HG03175 (cell line): ENCODE results near the gene TMBIM4.
"Not testable (repeated sequence)": the region's sequence is repeated elsewhere in the genome, so short reads cannot be mapped to it uniquely, and the experiment has no call there.

Experiments
- ATAC-seq: cut with Tn5 transposase; IDR thresholded peaks from one replicate; pipeline ENCODE4 v1.9.1; 2021; ENCODE audit warnings: mild to moderate bottlenecking, moderate library complexity; ENCODE audit not compliant: unreplicated experiment

The TMBIM4 gene, protein sequence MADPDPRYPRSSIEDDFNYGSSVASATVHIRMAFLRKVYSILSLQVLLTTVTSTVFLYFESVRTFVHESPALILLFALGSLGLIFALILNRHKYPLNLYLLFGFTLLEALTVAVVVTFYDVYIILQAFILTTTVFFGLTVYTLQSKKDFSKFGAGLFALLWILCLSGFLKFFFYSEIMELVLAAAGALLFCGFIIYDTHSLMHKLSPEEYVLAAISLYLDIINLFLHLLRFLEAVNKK

DNA sequence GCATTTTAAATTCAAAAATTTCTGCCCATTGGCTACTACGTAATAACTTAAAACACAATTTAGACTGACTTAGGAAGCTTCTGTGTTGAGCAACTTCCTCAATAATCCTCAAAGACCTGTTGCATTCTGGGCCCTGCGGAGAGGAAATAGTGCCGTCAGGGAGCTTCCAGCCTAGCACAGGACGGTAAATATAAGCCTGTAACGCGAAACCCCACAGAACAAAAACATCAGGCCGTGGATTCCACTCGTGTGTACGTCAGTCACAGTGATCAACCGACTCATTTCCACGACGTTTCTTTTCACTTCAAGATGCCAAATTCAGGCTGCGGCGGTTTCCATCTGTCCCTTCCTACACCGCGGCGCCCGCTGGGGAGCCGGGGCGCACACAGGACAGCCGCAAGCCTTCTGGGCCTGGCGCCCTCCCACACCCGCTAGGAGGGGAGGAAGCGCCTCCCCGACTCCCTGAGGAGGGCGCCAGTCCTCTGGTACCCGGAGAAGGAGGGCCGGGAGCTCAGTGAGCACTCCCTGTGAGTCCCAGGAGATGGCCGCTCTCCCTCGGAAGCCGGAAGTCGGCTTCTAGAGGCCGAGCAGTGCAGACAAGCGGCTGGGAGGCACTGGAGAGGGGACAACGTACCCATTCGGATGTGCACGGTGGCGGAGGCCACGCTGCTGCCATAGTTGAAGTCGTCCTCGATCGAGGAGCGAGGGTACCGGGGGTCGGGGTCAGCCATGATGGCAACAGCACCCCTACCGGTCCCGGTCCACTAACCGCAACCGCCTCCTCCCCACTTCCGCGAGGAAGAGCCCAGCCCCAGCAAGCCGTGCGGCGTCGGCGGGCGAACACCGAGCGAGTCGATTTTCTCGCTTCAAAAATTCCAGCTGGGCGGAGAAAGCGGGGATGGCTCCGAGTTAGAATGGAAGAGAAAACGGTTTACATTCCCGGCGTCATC is at the start of gene TMBIM4:
Gene TMBIM4, minus strand, starts transcription at position 776 of the 950 bp plus-strand sequence. Its CDS starts 45 bp downstream, at position 731.
- ATAC-seq = peak; percentile 80

DNA sequence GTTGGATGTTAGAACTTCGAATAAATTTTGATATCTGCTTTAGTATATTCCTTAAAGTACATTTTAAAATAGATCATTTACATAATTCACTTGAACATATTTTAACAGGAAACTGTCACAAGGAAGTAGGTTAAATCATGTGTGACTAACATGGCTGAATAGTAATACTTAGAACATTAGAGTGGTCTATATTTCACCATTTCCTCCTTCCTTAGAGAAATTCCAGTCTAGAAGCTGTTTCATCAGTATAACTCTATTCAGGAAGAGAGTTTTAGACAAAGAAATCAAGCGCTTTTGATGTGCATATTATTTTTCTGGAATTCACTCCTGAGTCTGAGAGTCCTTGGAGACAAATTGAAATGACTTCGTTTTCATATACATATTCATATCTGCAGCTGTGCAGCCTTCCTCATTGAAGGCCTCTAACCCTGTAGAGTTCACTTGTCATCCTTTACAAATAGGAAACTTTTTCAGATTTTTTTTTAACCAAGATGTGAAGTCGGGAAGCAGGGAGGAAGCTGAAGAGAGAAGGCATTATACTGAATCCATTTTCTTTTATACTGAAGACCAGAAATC is 47.6 kb upstream of the TMBIM4 start:
- ATAC-seq = no peak

DNA sequence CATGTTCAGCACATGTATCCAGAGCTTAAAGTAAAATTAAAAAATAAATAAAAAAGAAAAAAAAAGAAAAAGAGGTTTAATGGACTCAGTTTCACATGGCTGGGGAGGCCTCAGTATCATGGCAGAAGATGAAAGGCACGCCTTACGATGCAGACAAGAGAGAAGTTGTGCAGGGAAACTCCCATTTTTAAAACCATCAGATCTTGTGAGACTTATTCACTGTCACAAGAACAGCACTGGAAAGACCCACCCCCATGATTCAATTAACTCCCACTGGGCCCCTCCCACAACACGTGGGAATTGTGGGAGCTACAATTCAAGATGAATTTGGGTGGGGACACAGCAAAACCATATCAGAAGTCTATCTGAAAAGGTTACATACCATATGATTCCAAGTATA is 43.2 kb upstream of the TMBIM4 start:
- ATAC-seq = not testable (repeated sequence)

DNA sequence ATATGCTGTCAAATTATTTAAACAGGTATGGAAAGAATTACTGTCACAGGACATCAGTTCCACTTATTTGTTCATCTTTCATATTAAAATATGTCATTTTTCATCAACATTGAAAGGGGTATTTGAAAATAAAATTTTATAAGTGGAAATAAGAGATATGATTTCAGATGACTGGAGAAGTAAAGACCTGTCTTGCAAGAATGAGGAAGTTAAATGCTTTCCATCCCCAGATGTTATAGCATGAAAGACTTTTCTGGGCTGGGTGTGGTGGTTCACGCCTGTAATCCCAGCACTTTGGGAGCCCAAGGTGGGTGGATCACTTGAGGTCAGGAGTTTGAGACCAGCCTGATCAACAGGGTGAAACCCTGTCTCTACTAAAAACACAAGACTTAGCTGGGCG is 41.8 kb upstream of the TMBIM4 start:
- not testable (repeated sequence) for ATAC-seq

DNA sequence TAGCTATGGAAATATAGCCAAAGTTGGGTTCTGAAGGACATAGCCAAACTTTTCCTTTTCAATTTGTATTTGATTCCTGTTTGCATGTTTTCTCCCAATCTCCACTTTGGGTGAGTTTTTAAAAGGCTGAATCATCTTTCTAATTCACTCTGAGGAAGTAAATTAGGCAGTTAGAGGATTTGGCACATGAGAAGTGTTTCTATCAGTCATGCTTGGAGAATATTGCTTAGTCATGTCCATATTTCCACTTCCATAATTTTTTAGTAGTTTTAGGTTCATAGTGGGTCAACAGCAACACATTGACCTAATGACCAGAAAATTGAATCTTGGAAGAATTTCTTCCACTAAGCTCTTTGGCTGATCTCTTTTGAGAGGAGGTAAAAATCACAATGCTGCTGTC is 41.0 kb upstream of the TMBIM4 start:
- ATAC-seq = no peak

DNA sequence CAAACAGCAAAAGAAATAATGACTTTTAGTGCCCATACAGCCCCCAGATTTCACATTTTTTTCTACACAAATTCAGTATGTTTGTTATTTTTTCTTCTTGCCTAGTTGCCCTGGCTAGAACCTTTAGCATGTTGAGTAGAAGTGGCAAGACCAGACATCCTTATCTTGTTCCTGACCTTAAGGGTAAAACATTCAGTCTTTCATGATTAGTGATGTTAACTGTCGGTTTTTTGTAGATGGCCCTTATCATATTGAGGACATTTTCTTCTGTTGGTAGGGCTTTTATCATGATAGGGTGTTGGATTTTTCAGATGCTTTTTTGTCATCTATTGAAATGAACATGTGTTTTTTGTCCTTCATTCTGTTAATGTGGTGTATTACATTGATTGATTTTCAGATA is 36.3 kb upstream of the TMBIM4 start:
- ATAC-seq = no peak

DNA sequence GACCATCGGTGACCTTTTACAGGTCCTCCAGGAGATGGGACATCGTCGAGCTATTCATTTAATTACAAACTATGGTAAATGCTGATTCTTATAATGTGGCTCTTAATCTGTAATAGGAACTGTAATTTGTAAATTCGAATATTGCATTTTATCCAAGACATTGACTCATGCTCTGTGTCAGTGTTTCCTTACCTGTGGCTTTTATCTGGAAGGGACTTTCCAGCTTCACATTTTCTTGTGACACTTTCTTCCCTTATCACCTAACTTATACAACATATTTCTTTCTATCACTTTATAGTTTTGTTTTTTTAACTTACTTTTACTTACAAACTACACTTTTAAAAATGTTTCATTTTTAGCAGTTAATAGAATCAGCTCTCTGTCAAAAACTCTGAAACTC is 34.0 kb upstream of the TMBIM4 start:
- ATAC-seq = no peak

DNA sequence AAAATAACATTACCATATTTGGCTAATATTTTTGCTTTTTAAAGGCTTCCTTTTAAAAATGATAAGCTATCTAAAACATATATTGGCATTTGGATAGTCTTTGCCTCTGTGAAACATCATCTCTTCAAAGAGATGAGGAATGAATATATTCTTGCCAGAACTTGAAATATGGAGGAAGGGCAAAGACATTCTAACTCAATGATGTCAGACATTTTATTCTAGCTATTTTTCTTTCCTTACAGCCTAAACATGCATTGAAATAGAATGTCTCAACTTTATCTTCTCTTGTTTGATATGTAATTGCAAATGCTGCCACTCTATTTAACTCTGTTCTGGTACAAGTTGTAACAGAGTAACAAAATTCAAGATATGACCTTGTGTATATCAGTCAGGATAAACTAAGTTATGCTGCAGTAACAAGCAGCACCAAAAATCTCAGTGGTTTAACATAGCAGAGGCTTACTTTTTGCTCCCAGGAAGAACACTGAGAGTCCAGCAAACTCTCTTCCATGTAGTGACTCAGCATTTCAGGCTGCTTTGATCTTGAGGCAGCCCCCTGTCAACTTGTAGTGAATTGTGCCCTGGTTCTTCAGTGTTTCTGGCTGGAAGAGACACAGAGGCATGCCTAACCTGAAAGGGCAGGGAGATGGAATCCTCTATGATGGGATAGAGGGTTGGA is 30.2 kb upstream of the TMBIM4 start:
- no peak for ATAC-seq

DNA sequence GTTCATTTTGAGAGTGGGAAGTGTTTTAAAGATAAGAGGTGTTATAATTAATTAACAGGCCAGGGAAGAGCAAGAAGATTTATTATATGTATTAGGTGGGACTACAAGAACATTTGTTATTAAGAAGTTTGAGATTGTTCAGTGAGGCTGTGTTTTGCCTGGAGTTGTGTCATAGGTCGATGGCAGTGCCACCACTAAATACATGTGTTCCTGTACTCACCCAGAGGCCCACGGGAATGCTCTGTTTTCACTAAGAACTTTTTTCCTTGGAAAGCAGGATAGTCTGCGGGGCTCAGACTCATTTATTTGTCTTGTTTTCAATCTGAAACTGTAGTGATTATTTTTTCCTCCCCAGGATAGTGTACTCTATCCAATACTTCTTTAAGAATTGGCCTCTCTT is 29.3 kb upstream of the TMBIM4 start:
- ATAC-seq = no peak

DNA sequence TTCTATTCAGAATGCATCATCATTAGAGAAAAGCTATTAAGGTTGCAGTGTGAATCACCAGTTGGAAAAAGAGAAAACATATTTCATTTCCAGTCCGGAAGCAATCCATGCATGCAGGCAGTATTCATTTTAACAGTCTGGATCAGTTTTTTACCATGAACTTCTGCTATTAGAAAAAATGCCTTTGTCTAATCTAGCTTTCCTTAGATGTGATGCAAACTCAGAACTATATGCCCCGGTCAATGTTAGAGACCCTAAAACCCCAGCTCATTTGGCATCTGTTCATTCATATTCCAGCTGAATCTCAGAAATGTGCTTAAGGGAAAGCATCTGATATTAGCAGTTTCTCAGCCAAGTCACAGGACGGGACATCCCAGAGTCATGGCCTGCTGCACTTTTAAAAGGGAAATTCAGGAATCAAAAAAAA is 27.7 kb upstream of the TMBIM4 start:
- ATAC-seq = no peak

DNA sequence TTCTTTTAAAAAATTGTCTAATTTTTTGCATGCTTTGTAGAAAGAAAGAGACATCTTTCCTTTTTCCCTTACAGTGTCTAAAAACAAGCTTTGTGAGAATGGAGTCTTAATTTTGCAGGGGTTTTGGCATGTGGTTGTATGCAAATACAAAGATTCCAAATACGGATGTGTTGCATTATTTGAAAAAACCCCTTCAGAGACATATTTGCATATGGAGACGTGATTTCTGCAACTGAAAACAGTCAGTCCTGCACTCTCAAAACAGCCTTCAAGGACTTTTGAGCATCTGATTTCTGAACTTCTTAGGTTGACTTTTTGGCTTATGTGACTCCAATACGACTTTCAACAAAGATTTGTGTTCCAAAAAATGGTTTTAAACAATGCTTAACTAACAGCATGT is 27.0 kb upstream of the TMBIM4 start:
- peak; percentile 92 for ATAC-seq

DNA sequence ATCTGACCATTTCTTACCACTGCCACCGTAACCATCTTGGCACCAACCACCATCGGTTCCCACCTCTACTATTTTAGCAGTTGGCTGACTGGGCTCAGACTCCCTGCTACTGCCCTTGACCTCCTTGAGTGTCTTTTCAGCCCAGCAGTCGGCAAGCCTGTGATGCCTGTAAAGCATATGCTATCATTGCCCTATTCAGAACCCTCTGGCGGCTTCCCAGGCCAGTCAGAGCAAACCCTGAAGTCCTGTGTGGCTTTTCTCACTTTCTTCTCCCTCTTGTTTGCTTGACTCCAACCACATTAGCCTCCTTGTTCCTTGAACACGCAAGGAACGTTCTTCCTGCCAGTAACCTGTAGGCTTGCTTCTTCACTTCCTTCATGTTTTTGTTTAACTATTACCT is 25.4 kb upstream of the TMBIM4 start:
- no peak for ATAC-seq

DNA sequence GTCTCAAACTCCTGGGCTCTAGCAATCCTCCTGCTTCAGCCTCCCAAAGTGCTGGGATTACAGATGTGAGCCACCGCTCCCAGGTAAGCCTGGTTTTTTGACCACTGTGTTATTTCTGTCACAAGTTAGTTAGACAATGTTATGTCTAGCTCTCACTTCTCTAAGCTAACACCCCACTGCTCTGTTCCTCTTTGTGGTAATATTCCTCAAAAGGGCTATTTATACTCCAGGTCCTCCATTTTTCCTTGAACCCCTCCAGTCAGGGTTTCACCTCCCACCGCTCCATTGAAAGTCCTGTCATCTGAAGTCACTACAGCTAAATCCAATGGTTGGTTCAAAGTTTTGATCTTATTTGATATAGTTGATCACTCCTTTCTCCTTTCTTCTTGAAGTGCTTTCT is 24.3 kb upstream of the TMBIM4 start:
- ATAC-seq = no peak

DNA sequence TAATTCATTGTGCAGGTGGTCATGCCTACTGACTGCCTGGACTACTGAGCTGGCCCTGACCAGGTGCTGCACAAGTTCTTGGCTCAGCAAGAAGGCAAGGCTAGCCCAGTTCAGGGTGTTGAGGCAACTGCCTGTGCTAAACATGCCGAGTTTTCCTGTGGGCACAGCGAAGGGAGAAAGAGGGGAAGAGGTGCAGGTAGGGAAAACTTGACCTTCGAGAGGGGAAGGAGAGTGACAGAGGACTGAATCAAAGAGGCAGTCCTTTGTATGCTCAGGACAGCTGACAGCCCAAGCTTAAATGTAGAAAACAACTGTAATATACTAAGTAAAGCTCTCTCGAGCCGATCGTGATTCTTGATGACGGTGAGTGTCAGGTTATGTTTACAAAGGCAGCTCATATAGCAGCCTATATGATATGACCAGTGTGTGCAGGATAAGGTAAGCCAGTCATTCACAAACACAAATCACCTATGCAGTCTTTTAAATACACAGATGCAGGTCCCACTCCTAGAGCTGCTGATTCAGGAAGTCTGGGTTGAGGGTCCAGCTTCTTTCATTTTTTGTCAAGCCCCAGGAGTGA is 21.8 kb upstream of the TMBIM4 start:
- ATAC-seq = peak; percentile 1

DNA sequence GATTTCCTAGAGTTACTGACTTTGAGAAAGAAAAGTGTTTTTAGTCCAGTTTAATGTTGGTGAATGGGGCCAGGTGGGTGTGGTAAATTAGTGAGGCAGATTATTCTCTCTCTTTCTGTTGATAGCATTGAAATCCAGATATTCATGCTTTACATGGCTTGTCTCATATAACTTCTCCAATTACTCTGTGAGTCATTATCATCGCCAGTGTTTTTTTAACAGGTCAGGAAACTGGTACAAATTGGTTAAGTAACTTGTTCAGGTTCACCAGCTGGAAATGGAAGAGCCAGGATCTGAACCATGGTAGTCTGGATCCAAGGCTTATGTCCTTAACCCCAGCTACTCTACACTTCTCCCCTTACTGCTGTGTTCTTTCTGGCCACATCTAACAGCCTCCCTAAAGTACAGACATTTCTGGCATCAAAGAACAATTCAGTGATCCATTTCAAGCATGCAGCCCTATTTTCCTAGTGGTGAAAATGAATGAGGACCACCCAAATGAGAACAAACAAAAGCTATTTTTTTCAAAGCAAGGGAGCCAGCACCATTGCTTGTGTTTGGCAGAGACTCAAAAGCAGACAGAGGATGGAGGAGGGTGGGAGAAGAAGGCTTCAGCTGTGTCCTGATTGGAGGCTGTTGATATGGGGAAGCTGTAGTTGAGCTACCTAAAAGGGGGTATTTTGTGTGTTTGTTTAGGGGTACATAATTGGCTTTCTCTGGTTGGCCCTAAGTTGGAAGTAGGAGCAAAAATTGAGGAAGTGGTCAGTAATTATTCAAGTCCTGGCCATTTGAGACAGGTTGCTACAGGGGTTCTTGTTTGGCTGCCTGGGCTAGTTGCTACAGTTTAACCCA is 20.9 kb upstream of the TMBIM4 start:
- peak; percentile 32 for ATAC-seq

DNA sequence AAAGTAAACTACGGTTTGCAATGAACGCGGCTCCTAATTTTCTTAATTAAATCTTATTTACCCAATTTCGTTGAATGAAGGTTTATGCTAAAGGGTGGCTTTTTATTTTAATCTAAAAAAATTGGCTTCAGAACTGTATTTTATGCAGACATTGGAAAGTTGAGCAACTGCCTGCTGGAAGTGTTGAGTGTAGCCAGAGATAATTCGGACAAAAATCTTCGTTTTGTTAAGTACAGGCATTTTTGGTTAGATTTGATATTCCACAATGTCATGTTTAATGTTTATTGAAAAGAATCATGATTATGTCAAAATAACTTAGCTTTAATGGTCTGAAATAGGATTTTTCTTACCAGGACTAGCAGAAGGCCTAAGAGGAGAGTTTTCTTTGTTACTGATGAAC is 20.1 kb upstream of the TMBIM4 start:
- no peak for ATAC-seq

DNA sequence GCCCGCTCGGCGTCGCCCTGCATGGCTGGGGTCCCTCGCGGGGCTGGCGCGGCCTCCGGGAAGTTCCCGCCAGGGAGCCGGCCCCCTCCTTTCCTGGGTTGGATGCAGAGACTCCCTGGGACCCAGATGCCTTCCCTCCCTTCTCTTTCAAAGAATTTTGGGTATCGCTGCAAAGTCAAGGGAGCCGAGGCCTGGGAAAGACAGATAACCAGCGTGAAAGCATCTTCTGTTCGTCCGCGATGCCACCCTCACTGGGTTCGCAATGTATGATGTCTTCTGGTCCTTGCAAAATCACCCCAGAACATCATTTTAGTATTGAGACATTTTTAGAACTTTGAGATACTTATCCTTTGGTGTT is 19.7 kb upstream of the TMBIM4 start:
- ATAC-seq = no peak

DNA sequence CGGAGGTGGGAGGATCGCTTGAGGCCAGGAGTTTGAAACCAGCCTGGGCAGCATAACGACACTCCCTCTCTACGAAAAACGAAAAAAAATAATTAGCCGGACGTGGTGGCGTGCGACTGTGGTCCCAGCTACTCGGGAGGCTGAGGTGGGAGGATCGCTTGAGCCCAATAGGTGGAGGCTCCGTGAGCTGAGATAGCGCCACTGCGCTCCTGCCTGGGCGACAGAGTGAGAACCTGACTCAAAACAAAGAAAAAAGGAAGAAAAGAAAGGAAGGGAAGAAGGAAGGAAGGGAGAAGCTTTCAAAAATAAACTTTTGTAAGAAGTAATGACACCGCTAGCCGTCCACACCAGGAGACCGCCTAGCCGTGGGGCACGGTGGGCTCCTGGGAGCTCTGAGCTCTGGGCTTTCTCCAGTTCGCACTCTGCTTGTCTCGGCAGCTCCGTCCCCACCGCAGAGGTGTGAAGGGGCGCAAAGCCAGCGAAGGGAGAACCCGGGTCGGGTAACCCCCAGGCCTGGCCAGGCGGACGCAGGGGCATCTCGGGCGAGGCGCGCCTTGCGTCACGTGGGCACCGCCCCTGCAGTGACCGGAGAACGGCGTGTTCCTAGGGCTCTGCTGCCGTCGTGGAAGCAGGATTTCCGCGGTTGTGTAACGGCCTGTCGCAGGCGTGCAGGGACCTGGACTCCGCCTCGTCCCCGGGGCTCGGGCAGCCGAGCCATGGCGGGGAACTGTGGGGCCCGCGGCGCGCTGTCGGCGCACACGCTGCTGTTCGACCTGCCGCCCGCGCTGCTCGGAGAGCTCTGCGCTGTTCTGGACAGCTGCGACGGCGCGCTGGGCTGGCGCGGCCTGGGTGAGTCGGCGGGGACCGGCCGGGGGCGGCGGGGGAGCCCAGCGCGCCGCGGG is 19.0 kb upstream of the TMBIM4 start, which contains the start of gene IRAK3:
Gene IRAK3, plus strand, starts transcription at position 631 of the 902 bp plus-strand sequence. Its CDS starts 86 bp downstream, at position 717.
- peak; percentile 60 for ATAC-seq

DNA sequence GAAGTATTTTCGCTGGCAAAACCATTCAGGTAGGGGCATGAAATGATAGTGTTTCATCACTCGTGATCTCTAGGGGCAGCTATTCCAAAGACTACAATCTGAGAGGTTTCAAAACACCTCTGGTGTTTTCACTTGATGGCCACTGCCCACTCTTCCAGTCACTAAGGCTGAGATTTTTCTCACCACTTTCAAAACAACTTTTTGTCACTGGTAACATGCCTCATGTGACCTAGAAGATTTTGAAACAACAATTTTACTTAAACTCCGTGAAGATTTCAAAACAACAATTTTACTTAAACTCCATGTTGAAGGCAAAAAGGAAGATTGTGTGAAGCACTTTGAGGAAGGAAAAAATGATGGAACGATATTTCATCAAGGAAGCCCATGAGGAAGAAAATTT is 18.0 kb upstream of the TMBIM4 start:
- ATAC-seq = no peak
